OCI-LY7 (cell line): ENCODE data around the gene CDT1. TPM values are rescaled to one million over a fixed set of nuclear protein-coding genes. Genes with fewer than 3 reads are reported as not detected.

Experiments used
- BruUV-seq: library from RNA; stranded (reverse); fragments of 400-500 nt; replicated peaks from 2 replicates; lab custom pipeline; 2021; lab: Mats Ljungman, UMichigan
- CTCF ChIA-PET: fragments of 300-600 bp; sonication (Branson Sonifier 250); formaldehyde crosslinking; loops from one replicate; lab custom pipeline; 2022; ENCODE audit warnings: antibody characterized with exemption; ENCODE audit not compliant: unreplicated experiment; lab: Charles Lee
- POLR2A ChIA-PET: fragments of 300-600 bp; sonication (Branson Sonifier 250); formaldehyde crosslinking; loops from one replicate; lab custom pipeline; 2022; ENCODE audit warnings: antibody characterized with exemption; lab: Charles Lee
- DNase-seq: peaks from one replicate; pipeline ENCODE4 v3.0.0-alpha.2; 2015; ENCODE audit warnings: low spot score
- H2AFZ ChIP-seq: fragments of 200-600 bp; sonication (generic), shearing (Covaris generic); 2 replicates; pipeline ENCODE4 v1.6.1; 2014; ENCODE audit warnings: mild to moderate bottlenecking, antibody characterized with exemption, low read length, moderate library complexity
- H3K27ac ChIP-seq: fragments of 200-600 bp; sonication (generic); 2 replicates; pipeline ENCODE4 v1.5.1; 2014; ENCODE audit warnings: mixed run types, low read depth, mild to moderate bottlenecking, moderate library complexity, low read length, inconsistent platforms; ENCODE audit not compliant: poor library complexity, severe bottlenecking
- H3K36me3 ChIP-seq: fragments of 200-600 bp; sonication (generic); 2 replicates; pipeline ENCODE4 v1.6.1; 2014; ENCODE audit warnings: mild to moderate bottlenecking, antibody characterized with exemption, low read length, moderate library complexity, mixed read lengths; ENCODE audit not compliant: insufficient read depth
- H3K4me1 ChIP-seq: fragments of 200-600 bp; sonication (generic); 2 replicates; pipeline ENCODE4 v1.5.1; 2014; ENCODE audit warnings: mild to moderate bottlenecking, low read length; ENCODE audit not compliant: insufficient read depth, poor library complexity, severe bottlenecking
- H3K4me2 ChIP-seq: fragments of 200-600 bp; sonication (generic); 2 replicates; pipeline ENCODE4 v1.6.1; 2014; ENCODE audit warnings: mild to moderate bottlenecking, low read length
- H3K4me3 ChIP-seq: fragments of 200-600 bp; sonication (generic); 2 replicates; pipeline ENCODE4 v1.5.1; 2014; ENCODE audit warnings: mild to moderate bottlenecking, low read depth, low read length; ENCODE audit not compliant: poor library complexity, severe bottlenecking
- H3K79me2 ChIP-seq: fragments of 200-600 bp; sonication (generic); 2 replicates; pipeline ENCODE4 v1.6.1; 2016; ENCODE audit warnings: low read depth, mild to moderate bottlenecking, low read length, moderate library complexity, mixed read lengths; ENCODE audit not compliant: insufficient read depth
- H3K9me2 ChIP-seq: fragments of 200-600 bp; sonication (generic); 2 replicates; pipeline ENCODE4 v1.6.1; 2016; ENCODE audit warnings: mild to moderate bottlenecking, low read length, mixed read lengths; ENCODE audit not compliant: insufficient read depth
- H3K9me3 ChIP-seq: fragments of 200-600 bp; sonication (generic); 2 replicates; pipeline ENCODE4 v1.6.1; 2014; ENCODE audit warnings: mild to moderate bottlenecking, mixed run types, low read length, mixed read lengths
- H4K20me1 ChIP-seq: fragments of 200-600 bp; sonication (generic); 2 replicates; pipeline ENCODE4 v1.6.1; 2014; ENCODE audit warnings: mild to moderate bottlenecking, antibody characterized with exemption, low read length, moderate library complexity, mixed read lengths; ENCODE audit not compliant: insufficient read depth
- CTCF ChIP-seq: fragments of 200-600 bp; sonication (generic); conservative IDR thresholded peaks from 2 replicates; pipeline ENCODE4 v1.5.1; 2014; ENCODE audit warnings: mild to moderate bottlenecking, antibody characterized with exemption, low read length, moderate library complexity, mixed read lengths
- EZH2phosphoT487 ChIP-seq: fragments of 200-600 bp; sonication (generic); IDR thresholded peaks from 2 replicates; pipeline ENCODE4 v1.6.1; 2018; ENCODE audit warnings: low read depth, borderline replicate concordance, mild to moderate bottlenecking, mixed run types, antibody characterized with exemption, low read length, moderate library complexity, mixed read lengths
- intact Hi-C: fragments of 100-400 bp; cut with micrococcal nuclease; formaldehyde crosslinking; loops from one replicate; pipeline ENCODE4 v1.10.0; 2022; ENCODE audit not compliant: unreplicated experiment
- total RNA-seq, 2 experiments: library from RNA; depleted of rRNA in 1 of 2; stranded (reverse); fragments of >200 nt in 1 of 2; shearing (Covaris generic) in 1 of 2; gene quantifications; 2 replicates each; pipeline ENCODE4 v1.2.3, GENCODE V29; 2014 to 2022

CDT1 gene
- total RNA-seq, 2 experiments from 2014 or later = 82.7 to 108 TPM

- intact Hi-C loops = loop anchor here (10.0 kb wide), 1 partner anchor 281 kb away; the partner anchor contains the start of gene ACSF3
- POLR2A ChIA-PET = interaction anchor here (0.5 kb wide), 1 partner anchor 11 kb away, joined by 3 read pairs; no protein-coding TSS in a partner anchor
- H3K9me3 ChIP-seq = no peaks in the 10 kb centered on the region
- no TSS peak for BruUV-seq
- no peak for TF ChIP-seq EZH2phosphoT487
- TF ChIP-seq CTCF = no peak
- H4K20me1 ChIP-seq = no peaks in the 10 kb centered on the region
- H3K27ac ChIP-seq = no peak overlapping the region
- H3K4me1 ChIP-seq = peaks cover 23% of the 10 kb centered on the region
- peaks cover 12% of the 10 kb centered on the region; the same call in 1 of the 2 replicates for H3K79me2 ChIP-seq
- H3K36me3 ChIP-seq = peaks cover 16% of the 10 kb centered on the region
- H3K9me2 ChIP-seq = no peaks in the 10 kb centered on the region
- CTCF ChIA-PET = no interaction called here
- H2AFZ ChIP-seq = no peak overlapping the region
- no peak overlapping the region for H3K4me3 ChIP-seq
- no peak overlapping the region for H3K4me2 ChIP-seq
- no peak for DNase-seq
Measured at GRCh38 chr16:88814144-88814502, 10.5 kb downstream of the CDT1 start.

- CTCF ChIA-PET = interaction anchor here (0.5 to 0.7 kb wide), 2 partner anchors 22 to 353 kb away, joined by 3 to 8 read pairs; no protein-coding TSS in a partner anchor
- H2AFZ ChIP-seq = no peak overlapping the region
- H3K4me2 ChIP-seq = no peak overlapping the region
- TF ChIP-seq EZH2phosphoT487 = no peak
- no peak for TF ChIP-seq CTCF
- peaks cover 5% of the 10 kb centered on the region; the same call in 1 of the 2 replicates for H3K36me3 ChIP-seq
- no peaks in the 10 kb centered on the region for H4K20me1 ChIP-seq
- H3K9me2 ChIP-seq = no peaks in the 10 kb centered on the region
- no peak overlapping the region for H3K27ac ChIP-seq
- H3K79me2 ChIP-seq = peaks cover 10% of the 10 kb centered on the region; the same call in 1 of the 2 replicates
- peaks cover 12% of the 10 kb centered on the region for H3K4me1 ChIP-seq
- no peak for DNase-seq
- H3K4me3 ChIP-seq = no peak overlapping the region
- BruUV-seq = no TSS peak
- POLR2A ChIA-PET = no interaction called here
- no peaks in the 10 kb centered on the region for H3K9me3 ChIP-seq
- intact Hi-C loops = loop anchor here (10.0 kb wide), 1 partner anchor 280 kb away; the partner anchor contains the start of gene ACSF3
Measured at GRCh38 chr16:88815227-88815626, 11.6 kb downstream of the CDT1 start.

GRCh38 chr16:88815901-88816589 lies 12.5 kb downstream of the CDT1 start:
- TF ChIP-seq CTCF (peak; percentile 85), EZH2phosphoT487 (no peak)
- Histone ChIP-seq H3K79me2 (peaks cover 1% of the 10 kb centered on the region; the same call in 1 of the 2 replicates), H3K36me3 (no peaks in the 10 kb centered on the region), H3K4me1 (peaks cover 6% of the 10 kb centered on the region), H3K27ac (no peak overlapping the region), H3K9me3 (no peaks in the 10 kb centered on the region), H3K9me2 (no peaks in the 10 kb centered on the region), H2AFZ (no peak overlapping the region), H3K4me3 (no peak overlapping the region), H4K20me1 (no peaks in the 10 kb centered on the region), H3K4me2 (no peak overlapping the region)
- CTCF ChIA-PET = interaction anchor here (0.5 kb wide), 1 partner anchor 23 kb away, joined by 8 read pairs; no protein-coding TSS in a partner anchor
- POLR2A ChIA-PET = no interaction called here
- no TSS peak for BruUV-seq
- DNase-seq = peak; percentile 71
- intact Hi-C loops = loop anchor here (1.0 to 10.0 kb wide), 4 partner anchors 41 to 400 kb away; partner anchors contain the start of genes ACSF3 and TRAPPC2L
